ENCODE measurements around the gene NAT16. TPM values are rescaled to one million over a fixed set of nuclear protein-coding genes. Genes with fewer than 3 reads are reported as not detected.
"Not testable (repeated sequence)": the region's sequence is repeated elsewhere in the genome, so short reads cannot be mapped to it uniquely, and the experiment has no call there.

NAT16 gene
- polyA plus RNA-seq, 1 donor = not detected

GRCh38 chr7:101201695-101202602 lies 21.9 kb upstream of the NAT16 start:
- no peak for DNase-seq

- DNase-seq = no peak
Observed at GRCh38 chr7:101200862-101201599, 20.9 kb upstream of the NAT16 start, which contains the start of gene MOGAT3. Gene MOGAT3, minus strand, starts transcription at chr7:101201036. Its CDS starts 182 bp downstream, at chr7:101200854.

GRCh38 chr7:101200504-101200861 lies 20.4 kb upstream of the NAT16 start:
- no peak for DNase-seq

DNA sequence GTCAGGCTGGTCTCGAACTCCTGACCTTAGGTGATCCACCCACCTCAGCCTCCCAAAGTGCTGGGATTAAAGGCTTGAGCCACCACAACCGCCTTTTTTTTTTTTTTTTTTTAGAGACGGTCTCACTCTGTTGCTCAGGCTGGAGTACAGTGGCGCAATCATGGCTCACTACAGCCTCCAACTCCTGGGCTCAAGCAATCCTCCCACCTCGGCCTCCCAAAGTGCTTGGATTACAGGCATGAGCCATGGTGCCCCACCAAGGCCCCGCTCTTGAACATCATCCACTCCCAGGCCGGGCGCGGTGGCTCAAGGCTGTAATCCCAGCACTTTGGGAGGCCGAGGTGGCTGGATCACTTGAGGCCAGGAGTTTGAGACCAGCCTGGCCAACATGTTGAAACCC lies 19.4 kb upstream of the NAT16 start:
- DNase-seq = not testable (repeated sequence)

- DNase-seq = no peak
Observed at GRCh38 chr7:101198476-101198875, 18.4 kb upstream of the NAT16 start.

- DNase-seq = no peak
Observed at GRCh38 chr7:101197991-101198390, 17.9 kb upstream of the NAT16 start.

GRCh38 chr7:101195884-101196283 lies 15.8 kb upstream of the NAT16 start:
- no peak for DNase-seq

GRCh38 chr7:101189109-101189508 lies 9.0 kb upstream of the NAT16 start:
- DNase-seq = no peak

DNA sequence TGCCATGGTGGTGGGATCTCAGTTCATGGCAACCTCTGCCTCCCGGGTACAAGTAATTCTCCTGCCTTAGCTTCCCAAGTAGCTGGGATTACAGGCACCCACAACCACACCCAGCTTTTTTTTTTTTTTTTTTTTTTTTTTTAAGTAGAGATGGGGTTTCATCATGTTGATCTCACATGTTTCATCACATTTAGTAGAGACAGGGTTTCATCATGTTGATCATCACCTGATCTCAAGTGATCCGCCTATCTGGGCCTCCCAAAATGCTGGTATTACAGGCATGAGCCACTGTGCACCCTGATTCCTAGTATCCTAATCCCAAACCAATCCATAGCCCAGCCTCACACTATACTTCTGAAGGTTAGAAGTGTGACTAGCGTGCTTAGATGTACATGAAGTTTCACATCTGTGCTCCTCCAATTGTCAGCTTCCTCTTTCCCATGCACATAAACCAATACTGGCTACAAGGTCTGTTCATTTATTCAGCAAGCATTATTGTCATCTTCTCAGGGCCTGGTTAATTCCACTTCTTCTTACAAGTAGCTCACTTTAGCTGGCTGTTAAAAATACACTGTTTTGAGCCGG lies 6.8 kb upstream of the NAT16 start:
- DNase-seq = no peak

- no peak for DNase-seq
Observed at GRCh38 chr7:101186194-101186593, 6.1 kb upstream of the NAT16 start.

DNA sequence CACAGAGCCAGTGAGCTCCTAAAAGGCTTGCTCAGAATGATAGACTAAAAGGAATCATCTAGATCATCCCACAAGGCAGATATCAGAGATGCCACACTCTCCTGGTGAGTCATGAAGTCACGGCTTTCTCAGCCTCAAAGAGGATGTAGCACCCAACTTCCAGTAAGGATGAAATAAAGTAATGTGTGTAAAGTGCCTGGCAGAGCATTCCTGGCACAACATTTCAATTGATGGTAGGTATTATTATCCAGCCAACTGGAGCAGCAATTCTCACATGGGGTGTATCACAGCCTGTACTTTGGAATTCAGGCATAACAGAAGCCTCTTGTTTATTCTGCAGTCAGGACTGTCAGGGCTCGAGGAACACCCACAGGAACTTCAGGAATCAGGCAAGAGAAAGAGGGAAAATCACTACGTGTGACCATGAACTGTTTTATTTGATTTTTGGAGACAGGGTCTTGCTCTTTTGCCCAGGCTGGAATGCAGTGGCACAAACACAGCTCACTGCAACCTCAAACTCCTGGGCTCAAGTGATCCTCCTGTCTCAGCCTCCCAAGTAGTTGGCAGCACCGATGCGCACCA lies 5.3 kb upstream of the NAT16 start:
- DNase-seq = no peak

- DNase-seq = no peak
Observed at GRCh38 chr7:101179713-101180112, 380 bp downstream of the NAT16 start.

DNA sequence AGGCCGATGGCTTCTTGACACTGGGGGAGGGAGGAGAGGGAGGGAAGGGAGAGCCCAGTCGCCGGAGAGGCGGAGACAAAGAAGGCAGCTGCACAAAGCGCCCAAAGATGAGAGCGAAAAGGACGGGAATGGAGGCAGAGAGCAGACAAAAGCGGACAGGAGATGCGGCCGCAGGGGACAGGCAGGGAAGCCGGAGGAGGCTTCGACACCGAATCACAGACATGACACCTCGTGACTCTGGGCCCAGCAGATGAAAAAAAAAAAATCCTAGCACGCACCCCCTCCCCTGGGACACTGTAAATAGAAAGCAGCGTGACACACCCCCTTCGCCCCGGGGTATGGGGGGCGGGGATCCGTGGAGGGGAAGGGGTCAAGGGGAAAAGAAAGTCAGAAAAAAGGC lies 976 bp downstream of the NAT16 start:
- DNase-seq = no peak

DNA sequence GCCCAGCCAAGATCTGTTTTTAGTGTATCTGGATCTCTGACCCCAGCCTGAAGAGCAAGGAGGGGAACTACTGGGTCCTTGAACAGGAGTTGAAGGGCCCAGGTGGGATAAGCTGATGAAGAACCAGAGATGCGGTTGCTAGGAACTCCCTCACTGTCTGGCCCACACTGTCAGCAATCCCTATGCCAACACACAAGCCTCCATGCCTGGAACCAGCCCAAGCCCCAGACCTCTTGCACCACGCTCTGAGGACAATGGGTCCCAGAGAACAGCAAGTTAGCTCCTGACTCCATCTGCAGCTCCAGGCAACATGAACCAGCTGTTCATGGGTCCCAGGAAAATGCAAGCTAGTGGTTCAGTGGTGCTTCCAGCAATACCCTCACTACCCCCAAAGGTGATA lies 2.4 kb downstream of the NAT16 start:
- no peak for DNase-seq

GRCh38 chr7:101175664-101176063 lies 4.4 kb downstream of the NAT16 start:
- no peak for DNase-seq

- DNase-seq = no peak
Observed at GRCh38 chr7:101174322-101174854, 5.7 kb downstream of the NAT16 start.

GRCh38 chr7:101173752-101174244 lies 6.3 kb downstream of the NAT16 start:
- DNase-seq = no peak

DNA sequence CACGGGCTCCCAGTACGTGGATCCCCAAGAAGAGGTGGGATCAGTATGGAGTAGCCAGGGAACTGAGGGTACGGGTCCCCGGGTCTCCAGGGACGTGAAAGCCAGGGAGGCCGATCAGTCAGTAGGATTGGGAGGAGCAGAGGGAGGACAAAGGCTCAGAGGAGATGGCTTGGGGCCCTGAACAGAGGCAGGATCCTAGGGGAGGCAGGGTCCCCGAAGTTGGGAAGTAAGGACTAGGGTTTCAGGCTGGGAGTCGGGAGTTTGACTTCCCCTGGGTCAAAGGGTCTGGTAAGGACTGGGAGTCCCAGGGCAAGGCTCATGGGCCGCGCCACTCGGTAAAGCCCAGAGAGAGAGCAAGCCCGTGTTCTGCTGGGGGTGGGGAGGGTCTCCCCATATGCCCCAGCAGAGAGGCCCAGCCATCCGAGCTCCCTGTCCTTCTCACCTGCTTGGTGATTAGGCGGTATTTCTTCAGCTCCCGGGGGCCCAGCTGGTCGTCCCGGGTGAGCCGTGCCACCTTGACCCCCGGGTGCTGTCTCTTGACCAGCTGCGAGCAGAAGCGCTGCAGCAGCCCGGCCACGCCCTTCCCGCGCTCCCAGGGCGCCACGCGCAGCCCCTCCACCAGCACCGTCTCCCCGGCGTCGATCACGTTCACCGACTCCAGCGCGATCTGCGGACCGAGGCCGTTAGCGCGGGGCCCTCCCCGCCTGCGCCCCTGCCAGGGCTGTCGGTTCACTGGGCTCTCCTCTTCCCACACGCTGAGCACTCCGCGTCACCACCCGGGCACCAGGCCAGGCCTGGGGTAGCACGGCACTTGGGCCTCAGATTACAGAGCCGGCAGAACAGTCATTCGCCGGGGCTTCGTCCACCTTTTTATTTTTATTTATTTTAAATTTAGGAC lies 7.0 kb downstream of the NAT16 start:
- no peak for DNase-seq

- no peak for DNase-seq
Observed at GRCh38 chr7:101172005-101172853, 7.9 kb downstream of the NAT16 start.

DNA sequence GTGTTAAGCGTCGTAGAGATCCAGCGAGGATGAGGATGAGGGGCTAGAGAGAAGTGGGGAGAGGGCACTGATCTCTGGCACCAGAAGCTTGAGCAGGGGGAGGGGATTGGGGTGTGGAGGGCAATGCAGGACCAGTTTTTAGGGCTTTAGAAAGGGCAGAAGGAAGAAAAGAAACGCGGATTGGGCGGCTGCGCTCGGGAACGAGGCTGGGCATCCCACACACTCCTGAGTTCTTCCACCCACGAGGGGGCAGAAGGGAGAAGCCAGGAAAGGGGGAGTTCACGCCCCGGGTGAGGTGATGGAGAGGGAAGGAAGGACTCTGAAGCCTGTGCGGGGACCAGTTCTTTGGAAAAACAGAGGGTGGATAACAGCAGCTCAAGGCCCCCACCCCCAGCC lies 8.7 kb downstream of the NAT16 start:
- no peak for DNase-seq
